HEK293T (cell line): ENCODE measurements around the gene RANBP9.

Source experiments
- CTCF ChIA-PET: fragments of 350-600 bp; formaldehyde crosslinking; extraction: SDS; loops from one replicate; lab custom pipeline; 2021; ENCODE audit warnings: antibody characterized with exemption, inconsistent platforms; lab: Yijun Ruan, JAX
- POLR2A ChIA-PET: fragments of 350-600 bp; formaldehyde crosslinking; extraction: SDS; loops from one replicate; lab custom pipeline; 2020; ENCODE audit warnings: antibody characterized with exemption, inconsistent platforms; lab: Yijun Ruan, JAX
- DNase-seq: peaks from one replicate; pipeline ENCODE4 v3.0.0; 2012; ENCODE audit warnings: mixed read lengths; ENCODE audit errors: extremely low spot score
- BHLHE40 ChIP-seq: fragments of 450-650 bp; IDR thresholded peaks from 2 replicates; pipeline ENCODE4 v1.6.1; 2016; ENCODE audit warnings: mild to moderate bottlenecking, moderate library complexity, borderline replicate concordance
- CTBP1 ChIP-seq: fragments of 450-650 bp; IDR thresholded peaks from 2 replicates; pipeline ENCODE4 v1.6.1; 2016; ENCODE audit warnings: borderline replicate concordance
- ELF4 ChIP-seq: fragments of 450-650 bp; IDR thresholded peaks from 2 replicates; pipeline ENCODE4 v1.6.1; 2017; ENCODE audit warnings: antibody characterized with exemption
- FOXA1 ChIP-seq: fragments of 450-650 bp; IDR thresholded peaks from 2 replicates; pipeline ENCODE4 v1.6.1; 2016; ENCODE audit warnings: mild to moderate bottlenecking
- FOXK2 ChIP-seq: fragments of 450-650 bp; IDR thresholded peaks from 2 replicates; pipeline ENCODE4 v1.6.1; 2016; ENCODE audit warnings: mild to moderate bottlenecking
- FOXM1 ChIP-seq: fragments of 450-650 bp; IDR thresholded peaks from 2 replicates; pipeline ENCODE4 v1.6.1; 2017; ENCODE audit warnings: mild to moderate bottlenecking, borderline replicate concordance
- HDGF ChIP-seq: fragments of 450-650 bp; IDR thresholded peaks from 2 replicates; pipeline ENCODE4 v1.6.1; 2017; ENCODE audit warnings: antibody characterized with exemption, borderline replicate concordance
- L3MBTL2 ChIP-seq: fragments of 450-650 bp; conservative IDR thresholded peaks from 2 replicates; pipeline ENCODE4 v1.6.1; 2016; ENCODE audit warnings: mild to moderate bottlenecking
- LEF1 ChIP-seq: fragments of 450-650 bp; IDR thresholded peaks from 2 replicates; pipeline ENCODE4 v1.6.1; 2017; ENCODE audit warnings: mild to moderate bottlenecking, borderline replicate concordance
- NFRKB ChIP-seq: fragments of 450-650 bp; IDR thresholded peaks from 2 replicates; pipeline ENCODE4 v1.6.1; 2016; ENCODE audit warnings: mild to moderate bottlenecking, moderate library complexity
- SP1 ChIP-seq: fragments of 450-650 bp; IDR thresholded peaks from 2 replicates; pipeline ENCODE4 v1.6.1; 2017
- SUZ12 ChIP-seq: fragments of 450-650 bp; IDR thresholded peaks from 2 replicates; pipeline ENCODE4 v1.6.1; 2016; ENCODE audit warnings: mild to moderate bottlenecking
- TARDBP ChIP-seq: fragments of 450-650 bp; IDR thresholded peaks from 2 replicates; pipeline ENCODE4 v1.6.1; 2016
- ZNF384 ChIP-seq: fragments of 450-650 bp; IDR thresholded peaks from 2 replicates; pipeline ENCODE4 v1.6.1; 2016
- TF ChIP-seq, protein P1 (sequence below): fragments of 450-650 bp; IDR thresholded peaks from 2 replicates; pipeline ENCODE4 v1.6.1; 2016

RANBP9 gene

DNA sequence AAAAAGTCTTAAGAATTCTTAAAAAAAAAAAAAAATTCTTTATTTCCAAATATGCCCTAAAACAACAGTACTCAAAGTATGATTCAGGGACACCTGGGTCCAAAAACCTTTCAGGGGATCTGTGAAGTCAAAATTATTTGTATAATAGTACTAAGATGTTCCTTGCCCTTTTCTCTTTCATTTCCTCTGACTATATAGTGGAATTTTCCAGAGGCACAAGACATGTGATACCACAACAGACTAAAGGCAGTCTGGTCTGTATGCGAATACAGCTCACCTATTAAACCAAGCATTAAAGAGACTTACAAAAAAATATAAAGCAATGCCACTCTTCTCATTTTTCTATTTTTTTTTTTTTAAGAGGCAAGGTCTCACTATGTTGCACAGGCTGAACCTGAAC, 81.1 kb downstream of the RANBP9 start:
- POLR2A ChIA-PET, result interaction anchor here (3.8 kb wide), 1 partner anchor 16 kb away, joined by 15 read pairs; the partner anchor contains the start of gene NOL7
- TF ChIP-seq CTBP1, result no peak
- TF ChIP-seq FOXM1, result no peak
- no peak for TF ChIP-seq TARDBP
- TF ChIP-seq NFRKB, result no peak
- no peak for TF ChIP-seq HDGF
- no peak for TF ChIP-seq SUZ12
- no peak for TF ChIP-seq LEF1
- TF ChIP-seq FOXK2, result no peak
- no peak for TF ChIP-seq BHLHE40
- TF ChIP-seq L3MBTL2, result no peak
- TF ChIP-seq, protein P1, sequence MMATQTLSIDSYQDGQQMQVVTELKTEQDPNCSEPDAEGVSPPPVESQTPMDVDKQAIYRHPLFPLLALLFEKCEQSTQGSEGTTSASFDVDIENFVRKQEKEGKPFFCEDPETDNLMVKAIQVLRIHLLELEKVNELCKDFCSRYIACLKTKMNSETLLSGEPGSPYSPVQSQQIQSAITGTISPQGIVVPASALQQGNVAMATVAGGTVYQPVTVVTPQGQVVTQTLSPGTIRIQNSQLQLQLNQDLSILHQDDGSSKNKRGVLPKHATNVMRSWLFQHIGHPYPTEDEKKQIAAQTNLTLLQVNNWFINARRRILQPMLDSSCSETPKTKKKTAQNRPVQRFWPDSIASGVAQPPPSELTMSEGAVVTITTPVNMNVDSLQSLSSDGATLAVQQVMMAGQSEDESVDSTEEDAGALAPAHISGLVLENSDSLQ, result no peak
- TF ChIP-seq ELF4, result no peak
- DNase-seq, result no peak
- CTCF ChIA-PET, result interaction anchor here (0.6 kb wide), 1 partner anchor 352 kb away, joined by 3 read pairs; no protein-coding TSS in a partner anchor

DNA sequence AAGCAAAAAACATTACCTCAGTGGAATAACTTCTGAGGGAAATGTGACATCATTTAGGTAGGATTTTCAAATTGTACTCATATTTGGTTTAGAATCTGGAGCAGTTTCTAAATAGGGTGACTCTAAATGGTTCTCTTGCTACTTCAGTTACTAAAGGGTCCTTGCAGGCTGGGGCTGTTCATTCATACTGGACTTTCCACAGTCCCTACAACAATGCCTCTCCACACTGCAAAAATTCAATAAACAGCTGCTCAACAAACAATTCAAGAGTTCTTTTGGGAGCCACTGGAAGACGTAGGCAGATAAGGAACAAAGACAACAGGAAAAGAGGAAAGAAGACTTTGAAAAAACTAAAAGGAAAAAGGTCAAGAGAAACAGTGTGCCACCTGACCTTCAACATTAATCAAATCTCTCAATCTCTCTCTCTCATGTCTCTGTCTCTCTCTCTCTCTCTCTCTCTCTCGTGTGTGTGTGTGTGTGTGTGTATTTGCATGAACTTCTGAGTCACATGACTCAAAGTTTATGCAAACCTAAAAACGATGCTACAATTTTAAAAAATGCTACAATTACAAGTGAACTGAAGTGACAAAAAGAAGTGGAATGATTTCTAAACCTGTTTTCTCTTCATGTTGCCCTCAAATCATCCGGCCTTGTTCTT, 82.0 kb downstream of the RANBP9 start:
- TF ChIP-seq ELF4, result no peak
- TF ChIP-seq, protein P1, result no peak
- ChIA-PET POLR2A (interaction anchor here (3.8 kb wide), 1 partner anchor 15 kb away, joined by 15 read pairs; the partner anchor contains the start of gene NOL7), CTCF (no interaction called here)
- no peak for DNase-seq

DNA sequence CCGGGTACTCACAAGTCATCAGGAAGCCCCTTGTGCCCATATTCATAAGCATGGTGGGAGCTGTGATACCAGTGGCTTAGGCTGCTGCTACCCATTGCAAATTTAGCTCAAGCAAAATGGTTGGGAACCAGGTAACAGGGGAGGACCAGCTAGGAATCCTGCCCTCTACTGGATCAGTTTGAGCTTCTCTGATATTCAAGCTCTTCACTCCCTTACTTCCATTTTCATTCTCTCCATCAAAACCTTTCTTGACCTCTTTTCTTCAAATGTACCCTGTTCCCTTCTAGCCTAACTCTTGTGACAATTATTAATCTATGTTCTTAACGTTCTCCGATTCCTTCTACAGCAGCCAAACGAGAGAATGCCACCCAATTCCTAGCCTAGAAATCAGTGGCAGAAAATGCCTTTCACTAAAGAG, 86.8 kb downstream of the RANBP9 start:
- DNase-seq, result peak; percentile 58
- ChIA-PET POLR2A (interaction anchor here (0.8 to 1.1 kb wide), 4 partner anchors 8 to 86 kb away, joined by 4 to 19 read pairs (median 4); partner anchors contain the start of genes NOL7 and SIRT5), CTCF (interaction anchor here (0.5 to 2.0 kb wide), 7 partner anchors 9 to 339 kb away, joined by 3 to 19 read pairs (median 4); partner anchors contain the start of gene NOL7)
- no peak for TF ChIP-seq LEF1

DNA sequence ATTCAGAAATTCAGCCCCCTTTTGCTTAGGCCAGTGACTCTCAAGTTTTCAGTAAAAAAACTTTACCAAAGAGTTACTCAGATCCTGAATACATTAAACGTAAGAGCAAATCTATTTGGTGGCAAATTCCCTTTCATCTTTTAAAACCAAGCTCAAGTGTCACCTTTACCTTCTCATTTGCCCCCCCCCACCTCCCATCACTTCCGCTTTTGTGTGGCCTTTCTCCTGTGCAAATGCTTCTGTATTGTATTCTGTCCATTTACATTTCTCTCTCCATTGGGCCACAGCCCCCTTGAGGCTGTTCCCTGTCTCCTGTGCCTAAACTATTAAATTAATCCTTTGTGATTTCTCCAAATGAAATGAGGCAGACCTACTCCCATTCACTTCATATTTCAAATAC, 94.6 kb downstream of the RANBP9 start:
- TF ChIP-seq BHLHE40 (no peak), NFRKB (no peak), ELF4 (no peak), FOXK2 (no peak), TARDBP (no peak), SP1 (no peak), ZNF384 (no peak)
- ChIA-PET CTCF (interaction anchor here (0.6 to 0.7 kb wide), 2 partner anchors 178 to 212 kb away, joined by 3 to 4 read pairs; no protein-coding TSS in a partner anchor), POLR2A (interaction anchor here (3.3 to 3.6 kb wide), 2 partner anchors 42 to 93 kb away, joined by 27 to 29 read pairs; partner anchors contain the start of genes RANBP9 and SIRT5)
- DNase-seq, result no peak

DNA sequence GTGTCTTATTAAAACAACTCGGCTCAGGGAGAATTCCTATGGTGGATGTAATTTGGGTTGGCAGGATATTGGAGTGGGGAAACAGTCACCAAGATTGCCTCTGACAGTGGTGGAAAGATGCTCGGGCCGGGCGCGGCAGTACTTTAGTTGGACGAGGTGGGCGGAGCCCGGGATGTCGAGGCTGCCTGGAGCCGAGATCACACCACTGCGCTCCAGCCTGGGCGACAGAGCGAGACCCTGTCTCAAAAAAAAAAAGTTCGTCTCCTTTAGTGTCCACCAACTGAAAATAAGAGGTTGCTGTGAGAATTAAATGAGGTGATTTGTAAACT, 95.9 kb downstream of the RANBP9 start:
- ChIA-PET POLR2A (interaction anchor here (0.8 to 3.6 kb wide), 24 partner anchors 9 to 288 kb away, joined by 3 to 29 read pairs (median 4); partner anchors contain the start of genes GFOD1, RANBP9, SIRT5 and TBC1D7), CTCF (interaction anchor here (0.5 to 3.3 kb wide), 9 partner anchors 9 to 456 kb away, joined by 3 to 19 read pairs (median 3); partner anchors contain the start of gene SIRT5)
- DNase-seq, result peak; percentile 40
- TF ChIP-seq LEF1 (no peak), BHLHE40 (no peak), NFRKB (no peak), TARDBP (no peak), FOXA1 (no peak), SUZ12 (no peak), ZNF384 (no peak), FOXM1 (no peak), SP1 (no peak), FOXK2 (no peak), L3MBTL2 (no peak)
- TF ChIP-seq, protein P1, result no peak

DNA sequence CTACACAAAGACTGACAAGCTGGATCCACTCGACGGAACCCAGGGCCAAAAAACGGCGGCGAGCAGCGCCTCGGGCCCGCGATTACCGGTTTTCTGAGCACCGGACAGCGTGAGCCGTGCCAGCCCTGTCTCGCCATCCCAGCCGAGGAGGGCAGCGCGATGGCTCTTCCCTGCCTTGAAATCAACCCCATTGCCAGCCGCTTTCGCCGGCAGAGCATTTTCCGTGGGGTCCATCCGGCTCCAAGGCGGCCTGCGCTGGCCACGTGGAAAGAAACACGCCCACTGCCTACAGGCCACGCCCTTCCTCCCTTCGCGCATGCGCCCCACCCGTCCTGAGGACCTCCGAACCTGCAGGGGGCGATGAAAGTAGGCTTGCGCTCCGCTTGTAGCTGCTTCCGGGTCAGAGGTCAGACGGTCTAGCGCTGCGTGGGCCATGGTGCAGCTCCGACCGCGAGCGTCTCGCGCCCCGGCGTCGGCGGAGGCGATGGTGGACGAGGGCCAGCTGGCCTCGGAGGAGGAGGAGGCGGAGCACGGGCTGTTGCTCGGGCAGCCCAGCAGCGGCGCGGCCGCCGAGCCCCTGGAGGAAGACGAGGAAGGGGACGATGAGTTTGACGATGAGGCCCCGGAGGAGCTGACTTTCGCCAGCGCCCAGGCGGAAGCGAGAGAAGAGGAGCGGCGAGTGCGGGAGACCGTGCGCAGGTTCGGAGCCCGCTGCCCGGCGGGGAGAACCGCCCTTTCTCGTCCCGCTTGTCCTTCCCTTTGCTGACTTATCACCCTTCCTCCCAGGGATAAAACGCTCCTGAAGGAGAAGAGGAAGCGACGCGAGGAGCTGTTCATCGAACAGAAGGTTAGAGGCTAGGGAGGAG, 96.5 kb downstream of the RANBP9 start, which contains the start of gene NOL7:
TSS of gene NOL7 (plus strand) at position 410 of the 866 bp plus-strand sequence. CDS start at position 434, 24 bp downstream.
- TF ChIP-seq SP1, result no peak
- TF ChIP-seq L3MBTL2, result peak; percentile 95
- peak; percentile 88 for TF ChIP-seq ELF4
- TF ChIP-seq ZNF384, result no peak
- no peak for TF ChIP-seq TARDBP
- POLR2A ChIA-PET, result interaction anchor here (0.8 to 3.6 kb wide), 27 partner anchors 9 to 287 kb away, joined by 3 to 29 read pairs (median 4); partner anchors contain the start of genes GFOD1, RANBP9, SIRT5 and TBC1D7
- DNase-seq, result peak; percentile 97
- CTCF ChIA-PET, result interaction anchor here (0.5 to 3.3 kb wide), 8 partner anchors 9 to 131 kb away, joined by 3 to 19 read pairs (median 3); partner anchors contain the start of gene SIRT5
